NB4 (cell line): ENCODE results near the gene MYBL2.

Source experiments
- DNase-seq: peaks from one replicate; pipeline ENCODE4 v3.0.0; 2010; ENCODE audit warnings: low read depth
- H3K4me3 ChIP-seq: one replicate; pipeline ENCODE4 v1.5.1; 2011; ENCODE audit warnings: mild to moderate bottlenecking, low read depth, low read length, moderate library complexity
- CTCF ChIP-seq: IDR thresholded peaks from one replicate; pipeline ENCODE4 v1.5.1; 2012; ENCODE audit warnings: low read depth, low read length
- MYC ChIP-seq: IDR thresholded peaks from 2 replicates; pipeline ENCODE4 v1.6.1; 2011; ENCODE audit warnings: low read depth, low read length
- POLR2A ChIP-seq: IDR thresholded peaks from 2 replicates; pipeline ENCODE4 v1.6.1; 2011; ENCODE audit warnings: mild to moderate bottlenecking; ENCODE audit not compliant: insufficient read length; ENCODE audit errors: extremely low read depth
- TF ChIP-seq, protein P1 (sequence below): IDR thresholded peaks from 2 replicates; pipeline ENCODE4 v1.6.1; 2011; ENCODE audit warnings: low read depth, low read length

MYBL2 gene

GRCh38 chr20:43716123-43716522, 49.2 kb downstream of the MYBL2 start:
- H3K4me3 ChIP-seq, result no peak overlapping the region
- TF ChIP-seq CTCF (no peak), MYC (no peak), POLR2A (no peak)
- TF ChIP-seq, protein P1, sequence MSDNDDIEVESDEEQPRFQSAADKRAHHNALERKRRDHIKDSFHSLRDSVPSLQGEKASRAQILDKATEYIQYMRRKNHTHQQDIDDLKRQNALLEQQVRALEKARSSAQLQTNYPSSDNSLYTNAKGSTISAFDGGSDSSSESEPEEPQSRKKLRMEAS, result no peak
- no peak for DNase-seq

DNA sequence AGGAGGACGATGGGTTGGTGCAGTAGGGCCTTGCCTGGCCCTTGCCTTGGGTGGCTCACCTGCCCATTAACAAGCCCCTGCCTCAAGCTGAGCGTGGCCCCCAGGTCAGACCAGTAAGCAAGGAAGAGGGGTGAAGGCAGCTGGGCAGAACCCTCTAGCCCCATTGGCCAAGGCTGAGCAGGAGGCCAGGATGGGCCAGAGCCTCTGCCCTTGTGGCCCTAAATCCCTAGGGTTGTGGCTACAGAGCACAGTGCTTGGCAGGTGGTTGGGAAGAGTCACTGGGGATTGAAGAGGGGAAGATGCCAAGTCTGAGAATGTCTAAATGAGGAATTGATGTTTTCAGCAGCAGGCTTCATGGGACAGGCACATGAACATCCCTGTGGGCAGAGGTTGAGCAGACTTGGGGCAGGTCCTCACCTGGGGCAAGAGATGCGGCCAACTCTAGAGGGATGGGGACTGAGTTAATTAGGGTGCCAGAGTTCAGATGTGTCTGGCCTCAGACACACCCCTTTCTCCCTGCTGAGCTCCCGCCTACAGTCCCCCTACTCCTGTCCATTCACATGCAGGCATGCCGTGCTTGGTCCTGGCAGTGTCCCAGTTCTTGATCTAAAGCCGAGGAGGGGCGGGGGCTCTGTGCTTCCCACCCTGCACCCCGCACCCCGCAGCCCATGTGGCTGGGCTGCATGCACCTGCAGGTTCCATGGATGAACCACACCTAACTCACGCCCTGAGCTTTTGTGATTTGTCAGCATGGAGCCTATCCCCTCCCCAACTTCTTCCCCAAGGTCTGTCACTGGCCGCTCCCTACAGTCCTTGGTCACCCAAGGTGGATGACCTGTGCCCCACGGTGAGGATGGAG, 50.1 kb downstream of the MYBL2 start:
- no peak for DNase-seq
- no peak overlapping the region for H3K4me3 ChIP-seq
- TF ChIP-seq, protein P1, result no peak
- TF ChIP-seq CTCF, result no peak
- no peak for TF ChIP-seq MYC
- no peak for TF ChIP-seq POLR2A

DNA sequence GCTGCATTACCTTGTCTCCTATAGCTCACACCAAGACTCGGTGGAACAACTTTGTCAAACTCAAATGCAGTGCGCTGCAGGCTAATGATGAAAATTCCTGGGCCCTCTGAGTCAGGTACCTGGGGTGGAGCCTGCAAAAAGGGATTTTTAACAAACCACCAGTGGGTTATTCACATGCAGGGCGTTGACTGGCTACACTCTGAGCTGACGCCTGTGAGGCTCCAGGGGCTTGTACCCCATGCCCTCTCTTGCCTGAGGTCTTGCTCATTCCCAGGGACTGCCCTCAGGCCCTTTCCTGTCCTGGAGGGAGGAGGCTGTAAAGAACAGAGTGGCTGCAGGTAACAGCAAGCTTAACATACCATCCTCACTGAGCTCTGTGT, 50.7 kb downstream of the MYBL2 start:
- H3K4me3 ChIP-seq, result no peak overlapping the region
- no peak for DNase-seq
- TF ChIP-seq, protein P1, result no peak
- no peak for TF ChIP-seq POLR2A
- TF ChIP-seq CTCF, result no peak
- TF ChIP-seq MYC, result no peak

- no peak overlapping the region for H3K4me3 ChIP-seq
- DNase-seq, result no peak
- no peak for TF ChIP-seq CTCF
- TF ChIP-seq POLR2A, result no peak
- no peak for TF ChIP-seq MYC
- TF ChIP-seq, protein P1, result no peak
Measured at GRCh38 chr20:43720007-43720406, 53.1 kb downstream of the MYBL2 start.

GRCh38 chr20:43721097-43721428, 54.1 kb downstream of the MYBL2 start:
- TF ChIP-seq MYC (no peak), CTCF (no peak)
- H3K4me3 ChIP-seq, result no peak overlapping the region
- no peak for DNase-seq
